ENCODE results near the gene LRIG3.
A peak's percentile ranks its signal among the peaks of the same experiment; 100 is the strongest.
"Not testable (repeated sequence)": the region's sequence is repeated elsewhere in the genome, so short reads cannot be mapped to it uniquely, and the experiment has no call there.

Gene LRIG3

DNA sequence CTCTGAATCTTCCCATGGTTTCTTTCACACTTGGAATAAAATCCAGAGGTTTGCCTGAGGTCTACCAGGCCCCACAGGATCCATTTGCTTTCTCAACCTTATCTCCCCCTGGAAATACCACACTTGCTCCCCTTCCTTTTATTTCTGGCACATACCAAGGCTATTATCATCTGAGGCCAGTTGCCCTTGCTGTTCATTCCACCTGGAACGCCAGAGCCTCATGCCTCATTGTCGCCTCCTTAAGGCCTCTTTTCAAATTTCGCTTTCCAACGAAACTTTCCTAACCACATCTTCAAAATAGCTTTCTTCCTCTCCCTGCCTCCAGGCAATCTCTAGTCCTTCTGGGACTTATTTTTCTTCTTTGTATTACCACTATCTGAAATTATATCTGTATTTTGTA lies 11.2 kb upstream of the LRIG3 start:
- DNase-seq, result no peak

- DNase-seq, result no peak
These were observed 10.5 kb upstream of the LRIG3 start for GRCh38 chr12:58930770-58931324.

GRCh38 chr12:58927120-58927519 lies 6.8 kb upstream of the LRIG3 start:
- no peak for DNase-seq

- no peak for DNase-seq
These were observed 6.3 kb upstream of the LRIG3 start for GRCh38 chr12:58926586-58926985.

GRCh38 chr12:58925751-58926150 lies 5.4 kb upstream of the LRIG3 start:
- DNase-seq, result no peak

DNA sequence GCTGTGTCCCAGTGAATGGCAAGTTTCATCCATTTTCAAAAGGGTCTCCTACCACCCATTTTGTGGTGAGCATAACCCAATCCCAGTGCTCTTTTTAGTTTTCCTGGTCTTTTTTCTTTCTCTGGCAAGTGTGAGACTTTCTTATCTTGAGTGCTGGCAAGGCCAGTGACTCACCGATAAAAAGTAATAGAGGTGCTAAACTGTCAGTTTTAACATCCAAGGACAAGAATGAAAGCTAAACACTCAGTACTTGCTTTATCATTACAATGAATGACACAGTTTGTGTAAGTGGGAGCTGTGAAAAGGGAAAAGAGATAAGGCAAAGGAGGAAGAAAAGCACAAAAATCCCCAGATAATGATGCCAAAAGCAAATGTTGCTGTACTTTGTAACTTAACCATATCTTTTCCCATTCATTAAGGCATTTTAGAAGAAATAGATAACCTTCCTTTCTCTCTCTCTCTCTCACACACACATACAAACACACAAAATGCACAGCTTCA lies 4.9 kb upstream of the LRIG3 start:
- DNase-seq, result no peak

- no peak for DNase-seq
These were observed 4.3 kb upstream of the LRIG3 start for GRCh38 chr12:58924652-58925051.

DNA sequence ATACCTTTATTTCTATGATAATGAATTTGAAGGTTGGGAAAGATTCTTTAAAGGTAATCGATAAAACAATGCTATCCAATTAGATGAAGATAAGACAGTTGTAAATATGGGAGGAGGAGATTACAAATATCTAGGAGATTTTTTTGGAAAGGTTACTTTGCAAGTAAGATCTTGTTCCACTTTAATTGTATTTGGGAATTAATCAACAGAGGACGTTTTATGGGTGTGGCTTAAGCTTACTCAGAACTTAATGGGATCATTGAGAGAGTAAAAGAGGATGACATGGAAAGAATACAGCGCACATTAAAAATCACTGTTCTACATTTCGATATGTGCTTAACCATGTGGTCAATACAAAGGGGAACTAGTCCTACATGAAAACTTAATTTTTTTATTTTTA lies 3.5 kb upstream of the LRIG3 start:
- no peak for DNase-seq

DNA sequence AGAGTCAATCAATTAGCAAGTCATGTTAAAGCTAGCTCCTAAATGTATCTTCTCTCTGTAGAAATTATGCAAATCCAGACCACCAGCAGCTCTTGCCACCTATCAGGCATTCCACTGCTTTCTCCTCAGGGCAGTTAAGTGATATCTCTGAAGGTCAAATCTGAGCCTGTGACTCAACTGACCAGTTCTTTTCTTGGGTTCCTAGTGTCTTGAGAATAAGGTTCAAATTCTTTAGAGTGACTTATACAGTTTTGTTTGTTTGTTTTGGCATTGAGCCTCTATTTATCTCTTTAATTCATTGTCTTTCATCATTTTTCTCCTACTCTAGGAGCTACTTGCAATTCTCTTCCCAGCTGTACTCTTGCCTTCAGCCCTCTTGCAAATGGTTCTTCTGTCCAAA lies 2.5 kb upstream of the LRIG3 start:
- DNase-seq, result no peak

- no peak for DNase-seq
These were observed 907 bp upstream of the LRIG3 start for GRCh38 chr12:58920961-58921861.

DNA sequence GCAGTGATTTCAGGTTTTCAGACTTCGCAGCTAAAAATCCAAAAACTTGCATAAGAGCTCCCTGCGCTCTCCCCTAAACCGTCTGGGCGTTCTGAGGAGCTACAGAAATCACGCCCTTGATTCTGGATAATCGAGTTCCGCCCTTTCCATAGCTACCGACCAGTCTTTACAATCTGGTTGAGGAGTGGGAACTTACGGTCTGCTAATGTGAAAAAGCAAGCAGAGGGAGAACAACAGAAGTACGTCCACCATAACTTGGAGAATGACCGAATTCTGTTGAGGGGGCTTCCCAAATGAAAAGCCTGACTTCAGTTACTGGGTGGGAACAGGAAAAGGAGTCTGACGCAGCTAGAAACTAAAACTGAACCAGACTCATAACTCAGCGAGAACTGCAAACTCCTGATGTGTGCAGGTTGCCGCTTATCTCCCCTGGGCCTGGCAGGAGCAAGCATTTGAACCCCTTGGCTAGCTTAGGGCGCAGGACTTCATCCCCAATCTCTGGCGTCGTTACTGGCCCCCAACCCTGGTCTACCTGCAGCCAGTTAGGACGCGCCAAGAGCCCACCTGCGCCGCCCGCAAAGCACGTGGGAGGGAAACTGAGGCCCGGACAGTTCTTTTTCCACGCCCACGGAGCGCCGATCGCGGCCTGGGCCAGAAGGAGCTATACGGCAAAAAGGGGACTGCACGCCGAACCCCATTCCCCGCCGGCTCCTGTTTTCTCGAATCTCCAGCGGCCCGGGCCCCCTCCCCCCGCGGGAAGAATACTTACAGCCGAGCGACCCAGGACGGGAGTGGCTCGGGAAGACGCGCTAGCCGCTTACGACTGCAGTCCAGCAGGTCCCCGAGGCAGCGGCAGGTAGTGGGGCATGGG lies 838 bp downstream of the LRIG3 start:
- DNase-seq, result peak in 1 of 2 experiments; percentile 13

DNA sequence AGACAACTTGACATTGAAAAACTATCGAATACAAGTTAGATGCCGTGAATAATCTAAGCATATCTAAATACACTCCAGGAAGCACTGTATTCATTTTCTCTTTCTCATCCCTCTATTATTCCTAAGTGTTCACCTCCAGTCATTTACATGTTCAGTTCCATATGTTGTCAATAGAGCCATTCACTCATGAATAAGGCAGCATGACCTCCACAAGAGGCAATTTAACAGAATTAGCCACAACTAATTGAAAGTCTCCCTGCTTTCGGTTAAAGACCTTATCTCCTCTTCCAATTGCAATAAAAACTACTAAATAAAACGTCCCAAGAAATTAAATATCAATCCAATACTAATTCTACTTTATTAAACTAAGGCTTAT lies 1.8 kb downstream of the LRIG3 start:
- DNase-seq, result no peak

DNA sequence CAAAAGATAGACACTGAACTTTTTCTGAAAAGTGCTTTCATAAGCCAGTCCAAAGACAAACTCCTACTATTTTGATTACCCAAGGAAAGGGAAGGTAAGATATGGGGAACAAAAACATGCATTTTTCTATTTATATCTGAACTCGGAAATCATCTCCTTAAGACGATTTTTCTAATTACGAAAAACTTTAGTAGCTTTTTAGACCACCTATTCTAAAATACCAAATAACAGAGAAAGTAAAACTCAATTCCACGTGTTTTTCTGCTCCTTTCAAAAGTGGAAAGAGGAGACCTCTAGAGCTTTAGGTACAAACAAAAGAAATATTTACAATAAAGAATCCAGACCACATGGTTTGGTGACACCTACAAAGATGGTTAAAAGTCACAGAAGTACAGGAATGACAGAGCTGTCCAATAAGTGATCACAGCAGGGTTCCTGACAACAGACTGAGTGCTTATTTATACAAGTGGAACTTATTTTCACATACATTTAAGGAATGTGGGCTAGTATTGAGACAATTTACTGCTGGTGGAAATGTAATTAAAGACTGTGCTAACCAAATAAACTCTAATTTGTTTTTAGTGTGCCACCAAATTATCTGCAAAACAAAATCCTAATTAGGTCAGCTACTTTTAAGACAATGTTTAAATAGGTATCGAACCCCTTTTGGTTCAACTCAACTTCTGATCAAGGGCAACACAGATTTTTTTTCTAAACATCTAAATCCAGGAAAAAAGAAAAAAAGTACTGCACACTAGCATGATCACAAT lies 2.4 kb downstream of the LRIG3 start:
- DNase-seq, result no peak

- no peak for DNase-seq
These were observed 3.3 kb downstream of the LRIG3 start for GRCh38 chr12:58916921-58917511.

DNA sequence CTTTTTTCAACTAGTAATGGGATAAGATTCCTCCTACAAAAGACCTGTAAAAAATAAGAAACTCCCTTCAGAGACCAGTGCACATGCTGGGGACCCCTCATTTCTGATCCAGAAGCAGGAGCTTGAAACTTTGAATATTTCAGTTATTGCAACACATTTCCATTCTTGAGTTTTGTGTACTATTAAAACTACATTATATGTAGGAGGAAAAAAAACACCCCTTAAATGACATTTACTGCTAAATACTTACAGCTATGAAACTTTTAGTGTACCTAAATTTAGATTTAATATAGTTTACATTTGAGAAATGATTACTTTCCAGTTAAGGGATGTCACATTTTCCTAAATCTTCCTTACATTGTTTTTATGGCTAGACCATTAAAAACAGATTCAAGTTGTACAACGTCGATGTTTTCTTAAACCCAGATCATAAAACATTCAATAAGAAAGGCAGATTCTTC lies 4.1 kb downstream of the LRIG3 start:
- DNase-seq, result no peak

DNA sequence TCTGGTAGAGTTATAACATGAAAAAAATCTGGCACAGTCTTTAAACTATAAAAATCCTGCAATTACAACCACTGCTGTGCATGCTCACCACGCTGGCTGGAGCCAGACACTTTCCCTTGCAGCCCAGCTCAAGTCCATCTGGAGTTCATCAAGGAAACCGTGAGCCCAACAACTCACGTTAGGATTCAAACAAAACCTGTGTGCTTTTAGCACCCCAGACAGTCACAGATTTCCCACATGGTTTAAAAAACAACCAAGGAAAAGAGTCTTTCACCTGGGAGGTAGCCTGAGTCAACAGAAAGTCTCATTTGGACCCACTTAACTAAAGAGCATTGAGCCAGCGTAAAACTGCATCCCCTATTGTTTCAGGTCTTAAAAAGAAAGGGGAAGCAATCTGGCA lies 4.7 kb downstream of the LRIG3 start:
- no peak for DNase-seq

- no peak for DNase-seq
These were observed 5.3 kb downstream of the LRIG3 start for GRCh38 chr12:58915037-58915436.

GRCh38 chr12:58914457-58914856 lies 5.8 kb downstream of the LRIG3 start:
- DNase-seq, result no peak

GRCh38 chr12:58907391-58907790 lies 12.9 kb downstream of the LRIG3 start:
- DNase-seq, result no peak

DNA sequence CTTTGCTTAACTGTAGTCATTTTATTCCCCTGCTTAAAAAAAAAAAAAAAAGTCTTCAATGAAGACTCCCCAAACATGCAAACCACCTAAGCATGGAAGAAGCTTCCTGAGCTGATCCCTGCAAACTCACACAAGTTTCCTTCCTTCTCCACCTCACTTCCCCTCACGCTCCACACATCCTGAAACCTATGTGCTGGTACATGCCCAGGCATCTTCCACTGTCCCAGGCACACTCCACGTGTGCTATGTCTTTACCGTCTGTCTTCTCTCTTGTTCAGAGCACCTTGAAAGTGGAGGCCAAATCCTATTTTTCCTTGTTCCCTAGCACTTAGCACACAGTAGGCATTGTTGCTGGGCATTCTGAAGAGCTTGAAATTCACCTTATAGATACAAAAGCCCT lies 13.4 kb downstream of the LRIG3 start:
- no peak for DNase-seq

DNA sequence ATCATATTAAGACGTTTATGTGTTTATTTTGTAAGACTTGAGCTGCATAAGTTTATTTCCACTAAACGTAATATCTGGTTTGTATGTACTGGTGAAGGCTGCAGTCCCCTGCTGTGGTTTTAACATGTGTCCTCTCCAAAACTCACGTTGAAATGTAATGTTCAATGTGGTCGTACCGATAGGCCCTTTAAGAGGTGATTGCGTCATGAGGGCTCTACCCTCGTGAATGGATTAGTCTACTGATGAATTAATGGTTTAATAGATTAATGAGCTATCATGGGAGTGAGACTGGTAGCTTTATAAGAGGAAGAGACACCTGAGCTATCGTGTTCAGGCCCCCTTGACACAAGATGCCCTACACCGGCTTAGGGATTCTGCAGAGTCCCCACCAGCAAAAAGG lies 14.9 kb downstream of the LRIG3 start:
- DNase-seq, result no peak

DNA sequence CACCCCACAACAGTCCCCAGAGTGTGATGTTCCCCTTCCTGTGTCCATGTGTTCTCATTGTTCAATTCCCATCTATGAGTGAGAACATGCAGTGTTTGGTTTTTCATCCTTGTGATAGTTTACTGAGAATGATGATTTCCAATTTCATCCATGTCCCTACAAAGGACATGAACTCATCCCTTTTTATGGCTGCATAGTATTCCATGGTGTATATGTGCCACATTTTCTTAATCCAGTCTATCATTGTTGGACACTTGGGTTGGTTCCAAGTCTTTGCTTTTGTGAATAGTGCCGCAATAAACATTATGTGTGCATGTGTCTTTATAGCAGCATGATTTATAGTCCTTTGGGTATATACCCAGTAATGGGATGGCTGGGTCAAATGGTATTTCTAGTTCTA lies 17.6 kb downstream of the LRIG3 start:
- not testable (repeated sequence) for DNase-seq

All from SW 1271 (cell line).